ENCODE data around the gene KRTAP12-3.

GRCh38 chr21:44699502-44700001, 41.8 kb downstream of the KRTAP12-3 start:
- no peak for TF ChIP-seq POLR2AphosphoS5 (IDR thresholded peaks at IDR 0.05; ENCODE audit: borderline replicate concordance, low read depth, low read length)
- TF ChIP-seq EZH2 (IDR thresholded peaks at IDR 0.05): no peak
- no peak for TF ChIP-seq FOXP2 (optimal IDR thresholded peaks at IDR 0.05; ENCODE audit: control extremely low read depth, extremely low read length, insufficient read depth)

Measured in SK-N-MC (cell line).